Measurements from ENCODE around the gene BIVM. TPM values are rescaled to one million over a fixed set of nuclear protein-coding genes. Genes with fewer than 3 reads are reported as not detected.

BIVM gene
- total RNA-seq, 1 experiment from 2014 or later = 12.5 TPM

DNA sequence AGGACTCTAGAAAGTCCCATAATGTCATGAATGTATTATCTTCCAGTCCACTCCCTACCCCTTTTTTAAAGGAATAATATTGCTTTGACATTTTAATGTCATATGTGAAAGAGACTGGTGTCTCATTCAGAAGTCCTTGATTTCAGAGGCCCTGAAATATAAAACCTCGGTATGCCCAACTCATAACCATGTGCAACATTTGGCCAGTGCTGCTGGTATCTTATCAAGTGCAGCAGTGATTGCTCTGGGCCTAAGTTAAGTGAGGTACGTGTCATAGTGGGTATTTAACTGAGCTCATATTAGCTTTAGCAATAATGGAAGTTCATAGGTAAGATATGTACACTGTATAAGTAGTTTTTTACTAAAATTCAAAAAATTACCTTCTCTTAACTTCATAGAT lies 40.1 kb upstream of the BIVM start:
- Histone ChIP-seq H3K36me3 (ENCODE audit: low read depth) (no peaks in the 10 kb centered on the region), H2AFZ (no peak overlapping the region), H3K4me1 (replicated peaks; ENCODE audit: insufficient read depth) (no peaks in the 10 kb centered on the region), H3K79me2 (ENCODE audit: low read depth) (no peaks in the 10 kb centered on the region), H3F3A (ENCODE audit: insufficient read depth, low read depth) (no peaks in the 10 kb centered on the region), H4K20me1 (ENCODE audit: insufficient read depth) (no peaks in the 10 kb centered on the region), H3K27ac (no peak overlapping the region), H3K4me3 (no peak overlapping the region), H3K4me2 (no peak overlapping the region), H3K9me3 (ENCODE audit: insufficient read depth, low read depth) (no peaks in the 10 kb centered on the region), H3K27me3 (ENCODE audit: insufficient read depth, low read depth) (no peaks in the 10 kb centered on the region), H3K9me2 (ENCODE audit: insufficient read depth) (no peaks in the 10 kb centered on the region)
- BruUV-seq (replicated peaks) = no TSS peak
- TF ChIP-seq EZH2 (IDR thresholded peaks at IDR 0.05; ENCODE audit: low read depth) = no peak
- no peak for TF ChIP-seq CTCF (conservative IDR thresholded peaks at IDR 0.05)
- POLR2A ChIA-PET (ENCODE audit: unreplicated experiment) = no interaction called here
- CTCF ChIA-PET = no interaction called here
- intact Hi-C loops (cut with micrococcal nuclease; ENCODE audit: unreplicated experiment) = no loop called here
- DNase-seq = no peak

DNA sequence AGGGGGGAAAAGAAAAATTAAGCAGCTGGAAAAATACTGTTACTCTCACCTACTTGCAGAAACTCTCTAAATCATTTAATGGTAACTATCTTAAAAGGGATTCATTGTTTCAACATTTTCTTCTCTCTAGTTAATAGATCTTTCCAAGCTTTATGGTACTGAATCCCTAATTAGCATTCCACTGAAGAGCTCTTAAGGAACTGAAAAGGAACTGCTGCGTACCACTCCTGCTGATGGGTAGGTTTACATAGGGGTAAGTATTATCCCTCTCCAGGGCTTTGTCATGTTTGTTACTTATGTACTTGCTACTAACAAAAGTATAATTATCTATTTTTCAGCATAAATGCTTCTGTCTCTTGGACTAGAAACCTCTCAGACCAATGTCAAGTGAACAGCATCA lies 37.8 kb upstream of the BIVM start:
- DNase-seq = no peak
- intact Hi-C loops (cut with micrococcal nuclease; ENCODE audit: unreplicated experiment) = no loop called here
- ChIA-PET CTCF (no interaction called here), POLR2A (ENCODE audit: unreplicated experiment) (no interaction called here)
- H3F3A ChIP-seq (ENCODE audit: insufficient read depth, low read depth) = no peaks in the 10 kb centered on the region; the same call in 1 of the 2 replicates
- no peaks in the 10 kb centered on the region for H4K20me1 ChIP-seq (ENCODE audit: insufficient read depth)
- no peak overlapping the region for H2AFZ ChIP-seq
- BruUV-seq (replicated peaks) = no TSS peak
- no peaks in the 10 kb centered on the region for H3K9me3 ChIP-seq (ENCODE audit: insufficient read depth, low read depth)
- H3K4me1 ChIP-seq (replicated peaks; ENCODE audit: insufficient read depth) = no peaks in the 10 kb centered on the region
- H3K27me3 ChIP-seq (ENCODE audit: insufficient read depth, low read depth) = no peaks in the 10 kb centered on the region
- no peaks in the 10 kb centered on the region for H3K9me2 ChIP-seq (ENCODE audit: insufficient read depth)
- no peak overlapping the region for H3K4me2 ChIP-seq
- no peak overlapping the region for H3K4me3 ChIP-seq
- H3K36me3 ChIP-seq (ENCODE audit: low read depth) = no peaks in the 10 kb centered on the region
- no peaks in the 10 kb centered on the region for H3K79me2 ChIP-seq (ENCODE audit: low read depth)
- TF ChIP-seq CTCF (conservative IDR thresholded peaks at IDR 0.05) (no peak), EZH2 (IDR thresholded peaks at IDR 0.05; ENCODE audit: low read depth) (no peak)
- no peak overlapping the region for H3K27ac ChIP-seq

GRCh38 chr13:102763741-102764140 lies 35.2 kb upstream of the BIVM start:
- H3K9me2 ChIP-seq (ENCODE audit: insufficient read depth) = no peaks in the 10 kb centered on the region
- no peaks in the 10 kb centered on the region for H3K79me2 ChIP-seq (ENCODE audit: low read depth)
- intact Hi-C loops (cut with micrococcal nuclease; ENCODE audit: unreplicated experiment) = no loop called here
- H3K27ac ChIP-seq = no peak overlapping the region
- H3K27me3 ChIP-seq (ENCODE audit: insufficient read depth, low read depth) = no peaks in the 10 kb centered on the region
- no peaks in the 10 kb centered on the region for H3K4me1 ChIP-seq (replicated peaks; ENCODE audit: insufficient read depth)
- H3F3A ChIP-seq (ENCODE audit: insufficient read depth, low read depth) = no peaks in the 10 kb centered on the region; the same call in 1 of the 2 replicates
- H3K36me3 ChIP-seq (ENCODE audit: low read depth) = peaks cover 3% of the 10 kb centered on the region; the same call in 1 of the 2 replicates
- H4K20me1 ChIP-seq (ENCODE audit: insufficient read depth) = no peaks in the 10 kb centered on the region
- no peaks in the 10 kb centered on the region for H3K9me3 ChIP-seq (ENCODE audit: insufficient read depth, low read depth)
- H3K4me2 ChIP-seq = no peak overlapping the region
- TF ChIP-seq EZH2 (IDR thresholded peaks at IDR 0.05; ENCODE audit: low read depth) (no peak), CTCF (conservative IDR thresholded peaks at IDR 0.05) (no peak)
- ChIA-PET CTCF (no interaction called here), POLR2A (ENCODE audit: unreplicated experiment) (no interaction called here)
- H2AFZ ChIP-seq = no peak overlapping the region
- BruUV-seq (replicated peaks) = no TSS peak
- H3K4me3 ChIP-seq = no peak overlapping the region
- no peak for DNase-seq
